OCI-LY1 (cell line): ENCODE measurements around the gene LDLRAD4.
"Not testable (repeated sequence)": the region's sequence is repeated elsewhere in the genome, so short reads cannot be mapped to it uniquely, and the experiment has no call there.

Experiments
- H2AFZ ChIP-seq: fragments of 200-600 bp; sonication (generic), shearing (Covaris generic); 2 replicates; pipeline ENCODE4 v1.6.0; 2014; ENCODE audit warnings: antibody characterized with exemption, mild to moderate bottlenecking, low read length
- H3F3A ChIP-seq: fragments of 200-600 bp; sonication (generic), shearing (Covaris generic); 2 replicates; pipeline ENCODE4 v1.6.0; 2014; ENCODE audit warnings: mild to moderate bottlenecking, antibody characterized with exemption, low read length, moderate library complexity; ENCODE audit not compliant: insufficient read depth
- H3K27ac ChIP-seq: fragments of 200-600 bp; sonication (generic); 2 replicates; pipeline ENCODE4 v1.5.1; 2014; ENCODE audit warnings: low read length, mixed run types, mild to moderate bottlenecking, low read depth; ENCODE audit not compliant: poor library complexity, severe bottlenecking
- H3K27me3 ChIP-seq: fragments of 200-600 bp; sonication (generic); 2 replicates; pipeline ENCODE4 v1.6.0; 2014; ENCODE audit warnings: antibody characterized with exemption, mild to moderate bottlenecking, low read length, moderate library complexity; ENCODE audit not compliant: insufficient read depth
- H3K36me3 ChIP-seq: fragments of 200-600 bp; sonication (generic); 2 replicates; pipeline ENCODE4 v1.6.1; 2014; ENCODE audit warnings: mild to moderate bottlenecking, antibody characterized with exemption, low read length, moderate library complexity, mixed read lengths; ENCODE audit not compliant: insufficient read depth
- H3K4me1 ChIP-seq: fragments of 200-600 bp; sonication (generic); 2 replicates; pipeline ENCODE4 v1.5.1; 2014; ENCODE audit warnings: mild to moderate bottlenecking, low read length, moderate library complexity; ENCODE audit not compliant: insufficient read depth, severe bottlenecking
- H3K4me2 ChIP-seq: fragments of 200-600 bp; sonication (generic), shearing (Covaris generic); 2 replicates; pipeline ENCODE4 v1.6.1; 2014; ENCODE audit warnings: low read length
- H3K4me3 ChIP-seq: fragments of 200-600 bp; sonication (generic); 2 replicates; pipeline ENCODE4 v1.5.1; 2014; ENCODE audit warnings: low read length, low read depth, mild to moderate bottlenecking, mixed read lengths; ENCODE audit not compliant: poor library complexity, severe bottlenecking
- H3K79me2 ChIP-seq: fragments of 200-600 bp; shearing (Covaris generic); 2 replicates; pipeline ENCODE4 v1.6.1; 2016; ENCODE audit warnings: mixed run types, low read length, mixed read lengths; ENCODE audit not compliant: insufficient read depth
- H3K9ac ChIP-seq: fragments of 200-600 bp; sonication (generic), shearing (Covaris generic); 2 replicates; pipeline ENCODE4 v1.6.1; 2014; ENCODE audit warnings: mild to moderate bottlenecking, low read length, mixed read lengths
- H3K9me2 ChIP-seq: fragments of 200-600 bp; sonication (generic), shearing (Covaris generic); 2 replicates; pipeline ENCODE4 v1.6.1; 2014; ENCODE audit warnings: low read depth, mild to moderate bottlenecking, low read length, mixed read lengths
- H3K9me3 ChIP-seq: fragments of 200-600 bp; shearing (Covaris generic); 2 replicates; pipeline ENCODE4 v1.6.1; 2014; ENCODE audit warnings: low read length, mixed read lengths
- H4K20me1 ChIP-seq: fragments of 200-600 bp; sonication (generic), shearing (Covaris generic); 2 replicates; pipeline ENCODE4 v1.6.0; 2016; ENCODE audit warnings: mild to moderate bottlenecking, low read length; ENCODE audit not compliant: insufficient read depth
- EZH2 ChIP-seq: fragments of 200-600 bp; sonication (generic), shearing (Covaris generic); IDR thresholded peaks from 2 replicates; pipeline ENCODE4 v1.8.0; 2017; ENCODE audit warnings: borderline replicate concordance, mixed run types, mild to moderate bottlenecking, antibody characterized with exemption, low read length, moderate library complexity, mixed read lengths
- TF ChIP-seq, protein P1 (sequence below): fragments of 200-600 bp; sonication (generic), shearing (Covaris generic); IDR thresholded peaks from 2 replicates; pipeline ENCODE4 v1.5.1; 2017; ENCODE audit warnings: mild to moderate bottlenecking, antibody characterized with exemption, low read length, moderate library complexity, mixed read lengths

Gene LDLRAD4

DNA sequence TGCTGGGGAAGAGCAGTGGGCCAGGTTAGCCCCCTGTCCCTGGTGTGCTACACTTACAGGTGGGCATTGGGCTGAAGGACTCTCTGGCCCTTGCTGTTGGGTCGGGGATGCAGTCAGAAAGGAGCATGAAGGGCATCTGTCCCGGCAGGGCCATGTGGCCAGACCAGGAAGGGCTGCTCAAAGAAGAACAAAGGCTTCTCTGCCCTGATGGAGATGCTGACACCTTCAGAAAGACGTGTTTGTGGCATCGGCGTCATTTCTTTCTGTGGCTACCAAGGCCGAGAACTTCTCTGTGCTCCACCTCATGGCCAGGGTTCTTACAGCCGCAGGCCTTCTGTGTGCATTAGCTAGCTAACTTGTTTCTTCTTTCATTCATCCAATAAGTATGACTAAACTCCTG lies 268.7 kb downstream of the LDLRAD4 start:
- no peak overlapping the region for H3K4me3 ChIP-seq
- no peaks in the 10 kb centered on the region for H3K4me1 ChIP-seq
- no peak overlapping the region for H3K4me2 ChIP-seq
- H4K20me1 ChIP-seq: no peaks in the 10 kb centered on the region
- H3K9me2 ChIP-seq: no peaks in the 10 kb centered on the region
- H3K9me3 ChIP-seq: no peaks in the 10 kb centered on the region
- no peak overlapping the region for H3K27ac ChIP-seq
- H2AFZ ChIP-seq: no peak overlapping the region
- no peak for TF ChIP-seq EZH2
- TF ChIP-seq, protein P1, sequence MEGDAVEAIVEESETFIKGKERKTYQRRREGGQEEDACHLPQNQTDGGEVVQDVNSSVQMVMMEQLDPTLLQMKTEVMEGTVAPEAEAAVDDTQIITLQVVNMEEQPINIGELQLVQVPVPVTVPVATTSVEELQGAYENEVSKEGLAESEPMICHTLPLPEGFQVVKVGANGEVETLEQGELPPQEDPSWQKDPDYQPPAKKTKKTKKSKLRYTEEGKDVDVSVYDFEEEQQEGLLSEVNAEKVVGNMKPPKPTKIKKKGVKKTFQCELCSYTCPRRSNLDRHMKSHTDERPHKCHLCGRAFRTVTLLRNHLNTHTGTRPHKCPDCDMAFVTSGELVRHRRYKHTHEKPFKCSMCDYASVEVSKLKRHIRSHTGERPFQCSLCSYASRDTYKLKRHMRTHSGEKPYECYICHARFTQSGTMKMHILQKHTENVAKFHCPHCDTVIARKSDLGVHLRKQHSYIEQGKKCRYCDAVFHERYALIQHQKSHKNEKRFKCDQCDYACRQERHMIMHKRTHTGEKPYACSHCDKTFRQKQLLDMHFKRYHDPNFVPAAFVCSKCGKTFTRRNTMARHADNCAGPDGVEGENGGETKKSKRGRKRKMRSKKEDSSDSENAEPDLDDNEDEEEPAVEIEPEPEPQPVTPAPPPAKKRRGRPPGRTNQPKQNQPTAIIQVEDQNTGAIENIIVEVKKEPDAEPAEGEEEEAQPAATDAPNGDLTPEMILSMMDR: no peak
- H3K27me3 ChIP-seq: no peaks in the 10 kb centered on the region
- no peaks in the 10 kb centered on the region for H3K79me2 ChIP-seq
- H3K36me3 ChIP-seq: no peaks in the 10 kb centered on the region
- H3F3A ChIP-seq: no peaks in the 10 kb centered on the region
- H3K9ac ChIP-seq: no peak overlapping the region

DNA sequence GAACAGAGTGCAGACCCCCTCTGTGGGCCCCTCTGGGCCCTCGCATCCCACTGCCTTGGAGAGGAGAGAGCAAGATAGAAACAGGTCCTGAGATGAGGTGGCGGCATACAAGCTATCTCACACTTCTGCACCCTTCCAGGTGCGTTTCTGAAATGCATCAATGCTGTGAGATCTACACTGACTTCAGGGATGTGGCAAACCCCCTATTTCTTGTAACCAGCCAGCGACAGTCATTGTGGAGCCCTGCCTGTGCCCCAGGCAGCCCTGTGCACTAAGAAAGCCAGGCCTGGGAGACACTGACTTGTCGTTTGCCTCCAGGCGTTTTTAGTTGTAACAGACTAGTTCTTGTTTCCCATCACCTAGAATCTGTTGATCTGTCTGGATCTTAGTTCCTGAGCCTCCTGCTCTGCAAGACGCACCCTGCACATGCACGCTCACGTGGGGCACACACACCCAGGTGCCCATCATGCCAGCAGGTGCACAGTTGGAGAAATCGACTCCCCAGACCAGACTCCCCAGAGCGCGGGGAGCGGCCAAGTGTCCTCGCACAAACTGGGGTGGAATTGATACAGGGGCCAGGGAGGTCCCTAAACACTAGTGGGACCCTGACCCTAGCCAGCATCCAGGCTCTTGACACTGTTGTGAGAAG lies 269.8 kb downstream of the LDLRAD4 start:
- Histone ChIP-seq H3K4me3 (no peak overlapping the region), H3K79me2 (no peaks in the 10 kb centered on the region), H3K9me2 (no peaks in the 10 kb centered on the region), H3K9me3 (no peaks in the 10 kb centered on the region), H3K4me2 (no peak overlapping the region), H3F3A (no peaks in the 10 kb centered on the region), H3K9ac (no peak overlapping the region), H3K4me1 (peaks cover 5% of the 10 kb centered on the region), H3K36me3 (no peaks in the 10 kb centered on the region), H3K27ac (no peak overlapping the region), H2AFZ (no peak overlapping the region), H4K20me1 (no peaks in the 10 kb centered on the region), H3K27me3 (no peaks in the 10 kb centered on the region)
- no peak for TF ChIP-seq EZH2
- TF ChIP-seq, protein P1: no peak

DNA sequence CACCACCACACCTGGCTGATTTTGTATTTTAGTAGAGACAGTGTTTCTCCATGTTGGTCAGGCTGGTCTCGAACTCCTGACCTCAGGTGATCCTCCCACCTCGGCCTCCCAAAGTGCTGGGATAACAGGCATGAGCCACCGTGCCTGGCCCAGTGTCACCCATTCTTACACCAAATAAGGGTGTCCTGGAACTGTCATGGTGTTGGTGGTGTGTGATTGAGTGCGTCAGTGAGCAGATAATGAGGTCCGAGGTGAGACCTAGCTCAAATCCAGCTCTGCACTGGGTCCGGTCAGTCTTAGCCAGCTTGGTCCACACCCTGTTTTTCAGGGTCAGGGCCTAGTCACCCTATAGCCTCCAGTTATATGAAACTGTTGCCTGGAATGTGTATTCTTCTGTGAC lies 270.7 kb downstream of the LDLRAD4 start:
- peaks cover 13% of the 10 kb centered on the region for H3K4me1 ChIP-seq
- not testable (repeated sequence) for H3K27ac ChIP-seq, H3K4me2 ChIP-seq

DNA sequence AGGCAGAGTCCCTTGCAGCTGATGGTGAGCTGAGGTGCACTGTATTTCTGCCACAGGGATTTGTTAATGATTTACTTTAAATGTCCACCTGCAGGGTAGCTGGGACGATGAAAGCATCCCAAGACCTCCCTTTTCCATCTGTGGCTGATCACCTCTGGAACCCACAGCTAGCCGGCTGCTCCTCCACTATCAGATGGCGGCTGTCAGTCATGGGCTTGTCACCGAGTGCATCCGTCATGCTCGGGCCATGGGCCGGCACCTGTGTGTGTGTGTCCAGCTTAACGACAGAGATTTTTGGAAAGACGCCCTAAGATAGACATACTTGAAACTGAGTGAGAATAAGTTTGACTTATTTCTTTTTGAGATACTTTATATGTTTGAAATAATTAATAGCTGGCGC lies 272.6 kb downstream of the LDLRAD4 start:
- H4K20me1 ChIP-seq: no peaks in the 10 kb centered on the region
- no peak overlapping the region for H3K4me3 ChIP-seq

More for the DNA sequence above, 270.7 kb downstream of the LDLRAD4 start:
- H3K9me3 ChIP-seq, H3K79me2 ChIP-seq, H3F3A ChIP-seq, H4K20me1 ChIP-seq, H2AFZ ChIP-seq, H3K27me3 ChIP-seq, H3K9me2 ChIP-seq, H3K4me3 ChIP-seq, H3K36me3 ChIP-seq, H3K9ac ChIP-seq: not testable (repeated sequence)

More for the DNA sequence above, 272.6 kb downstream of the LDLRAD4 start:
- no peaks in the 10 kb centered on the region for H3K27me3 ChIP-seq
- no peaks in the 10 kb centered on the region for H3K36me3 ChIP-seq
- no peak overlapping the region for H3K4me2 ChIP-seq
- peaks cover 13% of the 10 kb centered on the region for H3K4me1 ChIP-seq
- H3F3A ChIP-seq: no peaks in the 10 kb centered on the region
- no peaks in the 10 kb centered on the region for H3K79me2 ChIP-seq
- TF ChIP-seq, protein P1: no peak
- TF ChIP-seq EZH2: no peak
- H3K9me2 ChIP-seq: no peaks in the 10 kb centered on the region
- H3K9me3 ChIP-seq: no peaks in the 10 kb centered on the region
- H3K27ac ChIP-seq: no peak overlapping the region
- H2AFZ ChIP-seq: no peak overlapping the region
- H3K9ac ChIP-seq: no peak overlapping the region
